SK-N-SH treated with all-trans-retinoic acid at 6 μM for 48 hours (cell line): ENCODE results near the gene KIF6.

ENCODE experiments used
- ARNTL ChIP-seq: fragments of 450-650 bp; formaldehyde crosslinking; IDR thresholded peaks from 2 replicates; pipeline ENCODE4 v1.5.0; 2020; ENCODE audit warnings: low read depth, mild to moderate bottlenecking, moderate library complexity, borderline replicate concordance
- TF ChIP-seq, protein P1 (sequence below): fragments of 250-450 bp; sonication (Bioruptor Pico); IDR thresholded peaks from 2 replicates; pipeline ENCODE4 v1.8.0; 2020; ENCODE audit warnings: mild to moderate bottlenecking, moderate library complexity, borderline replicate concordance

DNA sequence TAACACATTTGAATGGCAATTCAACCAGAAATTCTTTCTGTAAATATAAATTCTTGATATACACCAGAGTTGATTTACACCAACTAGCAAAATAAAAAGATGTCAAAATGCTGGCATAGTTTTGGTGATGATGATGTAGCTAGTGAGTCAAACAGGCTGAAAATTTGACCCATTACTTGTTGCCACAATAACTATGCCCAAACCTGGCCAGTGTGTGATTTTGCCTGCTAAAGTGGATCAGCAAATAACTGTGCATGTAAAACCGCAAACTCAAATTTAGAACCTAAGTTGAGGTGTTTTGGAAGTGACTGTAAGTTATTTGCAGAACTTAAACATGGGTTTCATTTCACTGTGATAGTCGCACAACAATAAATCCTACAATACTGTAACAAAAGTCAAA lies 125.9 kb downstream of the KIF6 start:
- TF ChIP-seq, protein P1, sequence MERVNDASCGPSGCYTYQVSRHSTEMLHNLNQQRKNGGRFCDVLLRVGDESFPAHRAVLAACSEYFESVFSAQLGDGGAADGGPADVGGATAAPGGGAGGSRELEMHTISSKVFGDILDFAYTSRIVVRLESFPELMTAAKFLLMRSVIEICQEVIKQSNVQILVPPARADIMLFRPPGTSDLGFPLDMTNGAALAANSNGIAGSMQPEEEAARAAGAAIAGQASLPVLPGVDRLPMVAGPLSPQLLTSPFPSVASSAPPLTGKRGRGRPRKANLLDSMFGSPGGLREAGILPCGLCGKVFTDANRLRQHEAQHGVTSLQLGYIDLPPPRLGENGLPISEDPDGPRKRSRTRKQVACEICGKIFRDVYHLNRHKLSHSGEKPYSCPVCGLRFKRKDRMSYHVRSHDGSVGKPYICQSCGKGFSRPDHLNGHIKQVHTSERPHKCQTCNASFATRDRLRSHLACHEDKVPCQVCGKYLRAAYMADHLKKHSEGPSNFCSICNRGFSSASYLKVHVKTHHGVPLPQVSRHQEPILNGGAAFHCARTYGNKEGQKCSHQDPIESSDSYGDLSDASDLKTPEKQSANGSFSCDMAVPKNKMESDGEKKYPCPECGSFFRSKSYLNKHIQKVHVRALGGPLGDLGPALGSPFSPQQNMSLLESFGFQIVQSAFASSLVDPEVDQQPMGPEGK: no peak
- TF ChIP-seq ARNTL (CRISPR knock-in tag): no peak
